GM12878 (cell line): ENCODE results near the gene GNAZ. TPM values are rescaled to one million over a fixed set of nuclear protein-coding genes. Genes with fewer than 3 reads are reported as not detected.

Experiments used
- ATAC-seq: fragments of 200-7000 bp; cut with Tn5 transposase; 3 replicates; pipeline ENCODE4 v1.9.1; 2020; ENCODE audit warnings: mild to moderate bottlenecking, moderate library complexity
- BruUV-seq: library from RNA; stranded (reverse); fragments of 400-500 nt; replicated peaks from 2 replicates; lab custom pipeline; 2021; lab: Mats Ljungman, UMichigan
- CTCF ChIA-PET: fragments of 300-600 bp; sonication (Branson Sonifier 250); formaldehyde crosslinking; extraction: SDS; loops from one replicate; lab custom pipeline; 2021; ENCODE audit warnings: inconsistent platforms; lab: Yijun Ruan, JAX
- POLR2A ChIA-PET: fragments of 350-600 bp; formaldehyde crosslinking; extraction: SDS; loops from one replicate; lab custom pipeline; 2021; ENCODE audit warnings: inconsistent platforms; lab: Charles Lee
- RAD21 ChIA-PET: fragments of 300-600 bp; sonication (Branson Sonifier 250); formaldehyde crosslinking; loops from one replicate; lab custom pipeline; 2023; ENCODE audit warnings: antibody characterized with exemption; ENCODE audit not compliant: unreplicated experiment; lab: Charles Lee
- SMC1A ChIA-PET: fragments of 300-600 bp; sonication (Branson Sonifier 250); formaldehyde crosslinking; loops from one replicate; lab custom pipeline; 2023; ENCODE audit not compliant: unreplicated experiment, uncharacterized antibody; lab: Charles Lee
- DNase-seq: peaks from one replicate; pipeline ENCODE4 v3.0.0-alpha.2; 2011; ENCODE audit warnings: low read depth, low spot score
- FAIRE-seq: peaks from 3 replicates; lab custom pipeline; 2011; peaks lifted over from hg19 to GRCh38; lab: Jason Lieb, UNC
- H2AFZ ChIP-seq: 2 replicates; pipeline ENCODE4 v1.6.0; 2011; ENCODE audit warnings: low read depth, low read length, control low read depth; ENCODE audit not compliant: control insufficient read depth
- H3K27ac ChIP-seq: 2 replicates; pipeline ENCODE4 v1.5.1; 2011; ENCODE audit warnings: control low read depth; ENCODE audit not compliant: control insufficient read depth, insufficient read depth
- H3K27me3 ChIP-seq, 2 experiments: replicated peaks in 1 of 2; 2 replicates each; pipeline versions ENCODE4 v1.6.0 to v1.6.1; 2011; ENCODE audit warnings: low read length in 1 of 2; ENCODE audit not compliant: control insufficient read depth in 2 of 2, insufficient read depth in 2 of 2
- H3K36me3 ChIP-seq, 2 experiments: 2 replicates each; pipeline ENCODE4 v1.5.1; 2011; ENCODE audit warnings: low read length in 1 of 2; ENCODE audit not compliant: control insufficient read depth in 2 of 2, insufficient read depth in 2 of 2
- H3K4me1 ChIP-seq: 2 replicates; pipeline ENCODE4 v1.6.1; 2011; ENCODE audit warnings: mild to moderate bottlenecking, low read length, moderate library complexity, mixed read lengths; ENCODE audit not compliant: control insufficient read depth, insufficient read depth
- H3K4me2 ChIP-seq: 2 replicates; pipeline ENCODE4 v1.6.0; 2011; ENCODE audit warnings: control low read depth; ENCODE audit not compliant: control insufficient read depth, insufficient read depth
- H3K4me3 ChIP-seq: fragments of 200-600 bp; sonication (generic); 2 replicates; pipeline ENCODE4 v1.5.1; 2016
- H3K79me2 ChIP-seq: 2 replicates; pipeline ENCODE4 v1.6.0; 2011; ENCODE audit warnings: low read length; ENCODE audit not compliant: control insufficient read depth, insufficient read depth
- H3K9ac ChIP-seq: 2 replicates; pipeline ENCODE4 v1.8.0; 2011; ENCODE audit warnings: low read length, control low read depth, mixed read lengths; ENCODE audit not compliant: control insufficient read depth, insufficient read depth
- H3K9me3 ChIP-seq: replicated peaks from 3 replicates; pipeline ENCODE4 v1.5.1; 2011; ENCODE audit warnings: mild to moderate bottlenecking, low read length; ENCODE audit not compliant: control insufficient read depth, insufficient read depth
- H4K20me1 ChIP-seq: 2 replicates; pipeline ENCODE4 v1.6.0; 2011; ENCODE audit not compliant: control insufficient read depth, insufficient read depth
- E4F1 ChIP-seq: fragments of 450-650 bp; IDR thresholded peaks from 2 replicates; pipeline ENCODE4 v1.6.1; 2018; ENCODE audit warnings: borderline replicate concordance, mild to moderate bottlenecking; ENCODE audit not compliant: partially characterized antibody
- MLLT1 ChIP-seq: fragments of 450-650 bp; IDR thresholded peaks from 2 replicates; pipeline ENCODE4 v1.6.1; 2016; ENCODE audit warnings: mild to moderate bottlenecking
- PKNOX1 ChIP-seq: fragments of 450-650 bp; IDR thresholded peaks from 2 replicates; pipeline ENCODE4 v1.6.1; 2016; ENCODE audit warnings: mild to moderate bottlenecking
- WGBS: methylation state at CpG from one replicate; pipeline ENCODE4 v1.1.6; 2016; ENCODE audit warnings: low lambda C conversion rate; ENCODE audit not compliant: insufficient replicate concordance, insufficient coverage; ENCODE audit errors: missing lambda C conversion rate; 5-methylcytosine and 5-hydroxymethylcytosine counted together
- in situ Hi-C: fragments of 300-500 bp; cut with MboI; formaldehyde crosslinking; loops from 9 replicates; pipeline ENCODE4 v1.14.3; 2018; ENCODE audit warnings: mixed read lengths
- intact Hi-C: fragments of 100-400 bp; cut with micrococcal nuclease; formaldehyde crosslinking; loops from one replicate; pipeline ENCODE4 v1.14.2; 2022; ENCODE audit not compliant: unreplicated experiment
- polyA plus RNA-seq, 11 experiments: library from polyadenylated mRNA; depleted of rRNA in 4 of 11; unstranded in 6 of 11; stranded (reverse) in 5 of 11; fragments of >200 nt; fragmentation: Nextera tagmentation in 4 of 11; fragmentation: Illumina TruSeq in 1 of 11; extraction: Ambion mirVana in 4 of 11; extraction: Trizol in 1 of 11; gene quantifications; 1 replicate in 1 of 11; 2 replicates in 10 of 11; pipeline versions ENCODE4 v1.2.1 to v1.2.3, GENCODE V29; 2011 to 2016; ENCODE audit warnings: inconsistent platforms in 2 of 11, missing spikeins in 2 of 11, low read depth in 1 of 11
- total RNA-seq, 4 experiments: library from RNA; depleted of rRNA in 3 of 4; stranded (reverse); fragments of >200 nt in 3 of 4; fragmentation: Illumina TruSeq in 1 of 4; extraction: Trizol in 1 of 4; gene quantifications; 2 replicates each; pipeline versions ENCODE4 v1.2.1 to v1.2.3, GENCODE V29; 2013 to 2021

GNAZ gene
- total and polyA plus RNA-seq, 10 of the 15 experiments (the other 5 are each of a cell fraction or from before 2014, with no cell fraction given): 0.09 to 1.0 (median 0.44) TPM; not detected in 1

- no peak overlapping the region for H3K4me2 ChIP-seq
- FAIRE-seq (no peak), DNase-seq (no peak), ATAC-seq (no peak)
- no peaks in the 10 kb centered on the region for H3K27me3 ChIP-seq
- H3K4me1 ChIP-seq: no peaks in the 10 kb centered on the region
- in situ Hi-C loops: no loop called here
- ChIA-PET SMC1A (interaction anchor here (1.0 to 1.2 kb wide), 2 partner anchors 118 to 205 kb away, joined by 3 to 4 read pairs; no protein-coding TSS in a partner anchor), POLR2A (no interaction called here), CTCF (interaction anchor here (0.8 to 1.6 kb wide), 7 partner anchors 9 to 205 kb away, joined by 3 to 5 read pairs (median 4); no protein-coding TSS in a partner anchor)
- no peak overlapping the region for H3K4me3 ChIP-seq
- no peak overlapping the region for H2AFZ ChIP-seq
- no TSS peak for BruUV-seq
- no peak overlapping the region for H3K27ac ChIP-seq
- H3K9ac ChIP-seq: no peak overlapping the region
- TF ChIP-seq MLLT1 (no peak), E4F1 (no peak), PKNOX1 (no peak)
- TF ChIP-seq, all 136 proteins: peak for 0
- no peaks in the 10 kb centered on the region for H3K36me3 ChIP-seq
- 26% methylated on average over 11 of the region's 11 CpGs for WGBS
- no peaks in the 10 kb centered on the region for H4K20me1 ChIP-seq
- intact Hi-C loops: no loop called here
- H3K9me3 ChIP-seq: no peaks in the 10 kb centered on the region
- H3K79me2 ChIP-seq: no peaks in the 10 kb centered on the region
- RAD21 ChIA-PET: no interaction called here
Measured at GRCh38 chr22:23164091-23164490, 93.8 kb downstream of the GNAZ start.
